T-helper 1 cell treated with Interleukin-12 subunit alpha and Interleukin-12 subunit beta and Interleukin-4 antibody, amounts not matched to agents 30 μg/mL and 1 μg/mL, for 36 hours (primary cell): ENCODE results near the gene NXPH1.

ENCODE experiments used
- H3K27ac Mint-ChIP-seq: one replicate; pipeline ENCODE4 v1.8.0; 2021; ENCODE audit warnings: mild to moderate bottlenecking, mixed read lengths
- H3K27me3 Mint-ChIP-seq: one replicate; pipeline ENCODE4 v1.8.0; 2021; ENCODE audit warnings: low read depth, mixed read lengths
- H3K36me3 Mint-ChIP-seq: one replicate; pipeline ENCODE4 v1.8.0; 2021; ENCODE audit warnings: low read depth, mixed read lengths
- H3K4me1 Mint-ChIP-seq: one replicate; pipeline ENCODE4 v1.8.0; 2021; ENCODE audit warnings: low read depth, mixed read lengths
- H3K4me3 Mint-ChIP-seq: one replicate; pipeline ENCODE4 v1.8.0; 2021; ENCODE audit warnings: mild to moderate bottlenecking, moderate library complexity, mixed read lengths
- H3K9me3 Mint-ChIP-seq: one replicate; pipeline ENCODE4 v1.8.0; 2021; ENCODE audit warnings: mixed read lengths

The NXPH1 gene

GRCh38 chr7:8511855-8512254, 78.4 kb downstream of the NXPH1 start:
- H3K27ac Mint-ChIP-seq, result no peak overlapping the region
- H3K36me3 Mint-ChIP-seq, result no peaks in the 10 kb centered on the region
- no peaks in the 10 kb centered on the region for H3K4me1 Mint-ChIP-seq

GRCh38 chr7:8514781-8515519, 81.5 kb downstream of the NXPH1 start:
- no peak overlapping the region for H3K27ac Mint-ChIP-seq

More at GRCh38 chr7:8511855-8512254, 78.4 kb downstream of the NXPH1 start:
- no peak overlapping the region for H3K4me3 Mint-ChIP-seq
- no peaks in the 10 kb centered on the region for H3K27me3 Mint-ChIP-seq
- no peaks in the 10 kb centered on the region for H3K9me3 Mint-ChIP-seq

GRCh38 chr7:8515640-8516185, 82.3 kb downstream of the NXPH1 start:
- no peak overlapping the region for H3K27ac Mint-ChIP-seq
- no peaks in the 10 kb centered on the region for H3K36me3 Mint-ChIP-seq
- no peaks in the 10 kb centered on the region for H3K9me3 Mint-ChIP-seq
- H3K4me1 Mint-ChIP-seq, result no peaks in the 10 kb centered on the region
- H3K4me3 Mint-ChIP-seq, result no peak overlapping the region
- no peaks in the 10 kb centered on the region for H3K27me3 Mint-ChIP-seq

More at GRCh38 chr7:8514781-8515519, 81.5 kb downstream of the NXPH1 start:
- no peak overlapping the region for H3K4me3 Mint-ChIP-seq
- H3K27me3 Mint-ChIP-seq, result no peaks in the 10 kb centered on the region
- H3K36me3 Mint-ChIP-seq, result no peaks in the 10 kb centered on the region
- H3K4me1 Mint-ChIP-seq, result no peaks in the 10 kb centered on the region
- no peaks in the 10 kb centered on the region for H3K9me3 Mint-ChIP-seq

GRCh38 chr7:8516976-8517375, 83.6 kb downstream of the NXPH1 start:
- Mint-ChIP-seq H3K4me3 (no peak overlapping the region), H3K27ac (no peak overlapping the region), H3K9me3 (no peaks in the 10 kb centered on the region), H3K4me1 (no peaks in the 10 kb centered on the region), H3K36me3 (no peaks in the 10 kb centered on the region), H3K27me3 (no peaks in the 10 kb centered on the region)

- Mint-ChIP-seq H3K4me3 (no peak overlapping the region), H3K27ac (no peak overlapping the region), H3K36me3 (no peaks in the 10 kb centered on the region), H3K9me3 (peaks cover 4% of the 10 kb centered on the region), H3K4me1 (no peaks in the 10 kb centered on the region), H3K27me3 (no peaks in the 10 kb centered on the region)
These were observed 94.9 kb downstream of the NXPH1 start for GRCh38 chr7:8528311-8528710.

- Mint-ChIP-seq H3K4me3 (no peak overlapping the region), H3K27me3 (no peaks in the 10 kb centered on the region), H3K4me1 (no peaks in the 10 kb centered on the region), H3K27ac (no peak overlapping the region), H3K36me3 (no peaks in the 10 kb centered on the region), H3K9me3 (no peaks in the 10 kb centered on the region)
These were observed 98.6 kb downstream of the NXPH1 start for GRCh38 chr7:8531991-8532515.

- no peaks in the 10 kb centered on the region for H3K9me3 Mint-ChIP-seq
- H3K4me3 Mint-ChIP-seq, result no peak overlapping the region
- H3K4me1 Mint-ChIP-seq, result no peaks in the 10 kb centered on the region
- H3K27ac Mint-ChIP-seq, result no peak overlapping the region
- H3K36me3 Mint-ChIP-seq, result no peaks in the 10 kb centered on the region
- H3K27me3 Mint-ChIP-seq, result no peaks in the 10 kb centered on the region
These were observed 103.0 kb downstream of the NXPH1 start for GRCh38 chr7:8536431-8536830.

- H3K9me3 Mint-ChIP-seq, result no peaks in the 10 kb centered on the region
- no peaks in the 10 kb centered on the region for H3K27me3 Mint-ChIP-seq
- no peaks in the 10 kb centered on the region for H3K36me3 Mint-ChIP-seq
- no peaks in the 10 kb centered on the region for H3K4me1 Mint-ChIP-seq
- H3K4me3 Mint-ChIP-seq, result no peak overlapping the region
- no peak overlapping the region for H3K27ac Mint-ChIP-seq
These were observed 115.6 kb downstream of the NXPH1 start for GRCh38 chr7:8549046-8549445.

- Mint-ChIP-seq H3K27me3 (no peaks in the 10 kb centered on the region), H3K36me3 (no peaks in the 10 kb centered on the region), H3K4me1 (no peaks in the 10 kb centered on the region), H3K27ac (no peak overlapping the region), H3K4me3 (no peak overlapping the region), H3K9me3 (no peaks in the 10 kb centered on the region)
These were observed 127.1 kb downstream of the NXPH1 start for GRCh38 chr7:8560501-8560900.

GRCh38 chr7:8561449-8561848, 128.0 kb downstream of the NXPH1 start:
- Mint-ChIP-seq H3K27ac (no peak overlapping the region), H3K4me1 (no peaks in the 10 kb centered on the region), H3K4me3 (no peak overlapping the region), H3K36me3 (no peaks in the 10 kb centered on the region), H3K27me3 (no peaks in the 10 kb centered on the region), H3K9me3 (no peaks in the 10 kb centered on the region)

- no peak overlapping the region for H3K27ac Mint-ChIP-seq
These were observed 130.9 kb downstream of the NXPH1 start for GRCh38 chr7:8564281-8564680.

GRCh38 chr7:8566016-8566415, 132.6 kb downstream of the NXPH1 start:
- H3K4me3 Mint-ChIP-seq, result no peak overlapping the region
- H3K4me1 Mint-ChIP-seq, result no peaks in the 10 kb centered on the region
- H3K27ac Mint-ChIP-seq, result no peak overlapping the region
- no peaks in the 10 kb centered on the region for H3K27me3 Mint-ChIP-seq
- no peaks in the 10 kb centered on the region for H3K9me3 Mint-ChIP-seq
- H3K36me3 Mint-ChIP-seq, result no peaks in the 10 kb centered on the region

More at GRCh38 chr7:8564281-8564680, 130.9 kb downstream of the NXPH1 start:
- Mint-ChIP-seq H3K4me1 (no peaks in the 10 kb centered on the region), H3K27me3 (no peaks in the 10 kb centered on the region), H3K4me3 (no peak overlapping the region), H3K9me3 (no peaks in the 10 kb centered on the region), H3K36me3 (no peaks in the 10 kb centered on the region)

- Mint-ChIP-seq H3K27me3 (no peaks in the 10 kb centered on the region), H3K9me3 (no peaks in the 10 kb centered on the region), H3K27ac (no peak overlapping the region), H3K36me3 (no peaks in the 10 kb centered on the region), H3K4me1 (no peaks in the 10 kb centered on the region), H3K4me3 (no peak overlapping the region)
These were observed 134.2 kb downstream of the NXPH1 start for GRCh38 chr7:8567626-8568025.

- no peak overlapping the region for H3K4me3 Mint-ChIP-seq
- no peaks in the 10 kb centered on the region for H3K4me1 Mint-ChIP-seq
- no peaks in the 10 kb centered on the region for H3K36me3 Mint-ChIP-seq
- no peaks in the 10 kb centered on the region for H3K9me3 Mint-ChIP-seq
- no peak overlapping the region for H3K27ac Mint-ChIP-seq
- no peaks in the 10 kb centered on the region for H3K27me3 Mint-ChIP-seq
These were observed 146.3 kb downstream of the NXPH1 start for GRCh38 chr7:8579661-8580194.

- H3K4me3 Mint-ChIP-seq, result no peak overlapping the region
- no peaks in the 10 kb centered on the region for H3K4me1 Mint-ChIP-seq
- H3K36me3 Mint-ChIP-seq, result no peaks in the 10 kb centered on the region
- no peaks in the 10 kb centered on the region for H3K27me3 Mint-ChIP-seq
- H3K9me3 Mint-ChIP-seq, result no peaks in the 10 kb centered on the region
- no peak overlapping the region for H3K27ac Mint-ChIP-seq
These were observed 148.4 kb downstream of the NXPH1 start for GRCh38 chr7:8581842-8582241.
